IPS-18a (cell line): ENCODE measurements around the gene RAB15.

ENCODE experiments used
- H3K27ac ChIP-seq: one replicate; pipeline ENCODE4 v1.5.1; 2013; ENCODE audit warnings: low read length
- H3K27me3 ChIP-seq: one replicate; pipeline ENCODE4 v1.6.1; 2013; ENCODE audit warnings: mild to moderate bottlenecking, low read length; ENCODE audit not compliant: control insufficient read depth, insufficient read depth
- H3K36me3 ChIP-seq: one replicate; pipeline ENCODE4 v1.6.1; 2013; ENCODE audit warnings: low read depth, low read length; ENCODE audit not compliant: control insufficient read depth
- H3K4me1 ChIP-seq: one replicate; pipeline ENCODE4 v1.6.1; 2013; ENCODE audit warnings: low read depth, low read length; ENCODE audit not compliant: control insufficient read depth
- H3K4me3 ChIP-seq: one replicate; pipeline ENCODE4 v1.5.1; 2013; ENCODE audit warnings: low read length
- H3K9ac ChIP-seq: one replicate; pipeline ENCODE4 v1.6.1; 2013; ENCODE audit warnings: mild to moderate bottlenecking, low read length, moderate library complexity
- H3K9me3 ChIP-seq: one replicate; pipeline ENCODE4 v1.6.1; 2013; ENCODE audit warnings: low read depth, low read length; ENCODE audit not compliant: control insufficient read depth

Gene RAB15

DNA sequence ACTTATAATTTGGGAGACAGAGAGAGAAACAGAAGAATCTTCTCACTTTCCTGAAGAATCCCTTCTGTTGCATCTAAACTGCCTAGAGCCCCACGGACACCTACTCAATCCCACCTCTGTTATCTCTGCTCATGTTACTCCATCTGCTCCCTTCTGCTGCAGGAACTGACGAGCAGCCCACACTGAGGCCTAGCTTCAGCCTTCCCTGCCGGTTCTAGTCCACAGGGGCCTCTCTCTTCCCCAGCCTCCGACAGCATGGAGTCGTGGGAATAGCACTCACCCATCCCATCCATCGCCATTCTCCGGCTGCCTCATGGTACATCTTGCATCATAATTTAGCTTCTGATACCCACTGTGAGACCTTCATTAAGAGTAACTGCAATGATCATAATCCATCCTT is 4.0 kb downstream of the RAB15 start:
- Histone ChIP-seq H3K9ac (no peak overlapping the region), H3K4me1 (peaks cover 21% of the 10 kb centered on the region)

GRCh38 chr14:64966976-64967375 is 5.2 kb downstream of the RAB15 start:
- H3K4me1 ChIP-seq, result peaks cover 21% of the 10 kb centered on the region
- peaks cover 14% of the 10 kb centered on the region for H3K27me3 ChIP-seq
- H3K9ac ChIP-seq, result no peak overlapping the region
- no peak overlapping the region for H3K27ac ChIP-seq
- H3K36me3 ChIP-seq, result no peaks in the 10 kb centered on the region
- H3K9me3 ChIP-seq, result no peaks in the 10 kb centered on the region
- no peak overlapping the region for H3K4me3 ChIP-seq

More for the DNA sequence above, 4.0 kb downstream of the RAB15 start:
- no peak overlapping the region for H3K27ac ChIP-seq
- H3K27me3 ChIP-seq, result peaks cover 22% of the 10 kb centered on the region
- no peaks in the 10 kb centered on the region for H3K36me3 ChIP-seq
- H3K9me3 ChIP-seq, result no peaks in the 10 kb centered on the region
- no peak overlapping the region for H3K4me3 ChIP-seq

DNA sequence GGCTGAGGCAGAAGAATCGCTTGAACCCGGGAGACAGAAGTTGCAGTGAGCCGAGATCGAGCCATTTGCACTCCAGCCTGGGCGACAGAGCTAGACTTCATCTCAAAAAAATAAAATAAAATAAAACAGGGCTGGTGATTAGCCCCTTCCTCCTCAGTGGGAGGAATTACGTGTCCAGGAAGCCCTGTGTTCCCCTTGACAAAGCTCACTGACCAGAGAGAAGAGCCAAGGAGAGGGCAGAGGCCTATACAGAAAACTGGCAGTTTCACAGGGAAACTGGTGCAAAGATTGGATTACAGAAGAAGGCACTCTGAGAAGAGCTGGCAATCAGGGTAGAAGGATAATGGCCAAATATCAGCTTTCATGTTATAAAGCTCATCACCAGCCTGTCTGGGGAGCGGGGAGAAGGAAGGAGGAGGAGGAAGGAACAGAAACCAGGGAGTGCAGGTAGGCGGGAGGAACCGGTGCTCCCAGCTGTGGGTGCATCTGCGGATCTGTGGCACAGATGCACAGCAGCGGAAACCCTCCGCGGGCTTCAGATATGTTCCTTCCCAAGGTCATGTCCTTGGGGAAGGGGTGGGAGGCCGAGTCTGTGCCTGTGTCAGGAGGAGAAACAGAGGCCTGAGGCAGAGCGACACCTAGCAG is 6.7 kb downstream of the RAB15 start:
- no peak overlapping the region for H3K4me3 ChIP-seq
- peaks cover 17% of the 10 kb centered on the region for H3K4me1 ChIP-seq
- H3K9me3 ChIP-seq, result no peaks in the 10 kb centered on the region
- peaks cover 3% of the 10 kb centered on the region for H3K27me3 ChIP-seq
- no peak overlapping the region for H3K9ac ChIP-seq
- no peak overlapping the region for H3K27ac ChIP-seq
- H3K36me3 ChIP-seq, result no peaks in the 10 kb centered on the region

GRCh38 chr14:64963611-64964010 is 8.5 kb downstream of the RAB15 start:
- Histone ChIP-seq H3K36me3 (no peaks in the 10 kb centered on the region), H3K27me3 (no peaks in the 10 kb centered on the region), H3K9ac (no peak overlapping the region), H3K9me3 (no peaks in the 10 kb centered on the region), H3K4me1 (peaks cover 13% of the 10 kb centered on the region), H3K4me3 (no peak overlapping the region), H3K27ac (no peak overlapping the region)

- Histone ChIP-seq H3K4me1 (peaks cover 24% of the 10 kb centered on the region), H3K9ac (no peak overlapping the region), H3K27ac (no peak overlapping the region), H3K27me3 (no peaks in the 10 kb centered on the region), H3K36me3 (no peaks in the 10 kb centered on the region), H3K4me3 (no peak overlapping the region), H3K9me3 (no peaks in the 10 kb centered on the region)
Observed at GRCh38 chr14:64960762-64961276, 11.3 kb downstream of the RAB15 start.

GRCh38 chr14:64958743-64959142 is 13.4 kb downstream of the RAB15 start:
- no peaks in the 10 kb centered on the region for H3K36me3 ChIP-seq
- H3K27me3 ChIP-seq, result no peaks in the 10 kb centered on the region
- H3K27ac ChIP-seq, result no peak overlapping the region
- no peaks in the 10 kb centered on the region for H3K9me3 ChIP-seq
- peaks cover 31% of the 10 kb centered on the region for H3K4me1 ChIP-seq
- H3K9ac ChIP-seq, result no peak overlapping the region
- H3K4me3 ChIP-seq, result no peak overlapping the region

- H3K27me3 ChIP-seq, result no peaks in the 10 kb centered on the region
- no peaks in the 10 kb centered on the region for H3K36me3 ChIP-seq
- peaks cover 31% of the 10 kb centered on the region for H3K4me1 ChIP-seq
- H3K4me3 ChIP-seq, result no peak overlapping the region
- H3K27ac ChIP-seq, result no peak overlapping the region
- H3K9me3 ChIP-seq, result no peaks in the 10 kb centered on the region
- H3K9ac ChIP-seq, result no peak overlapping the region
Observed at GRCh38 chr14:64958201-64958600, 13.9 kb downstream of the RAB15 start.

DNA sequence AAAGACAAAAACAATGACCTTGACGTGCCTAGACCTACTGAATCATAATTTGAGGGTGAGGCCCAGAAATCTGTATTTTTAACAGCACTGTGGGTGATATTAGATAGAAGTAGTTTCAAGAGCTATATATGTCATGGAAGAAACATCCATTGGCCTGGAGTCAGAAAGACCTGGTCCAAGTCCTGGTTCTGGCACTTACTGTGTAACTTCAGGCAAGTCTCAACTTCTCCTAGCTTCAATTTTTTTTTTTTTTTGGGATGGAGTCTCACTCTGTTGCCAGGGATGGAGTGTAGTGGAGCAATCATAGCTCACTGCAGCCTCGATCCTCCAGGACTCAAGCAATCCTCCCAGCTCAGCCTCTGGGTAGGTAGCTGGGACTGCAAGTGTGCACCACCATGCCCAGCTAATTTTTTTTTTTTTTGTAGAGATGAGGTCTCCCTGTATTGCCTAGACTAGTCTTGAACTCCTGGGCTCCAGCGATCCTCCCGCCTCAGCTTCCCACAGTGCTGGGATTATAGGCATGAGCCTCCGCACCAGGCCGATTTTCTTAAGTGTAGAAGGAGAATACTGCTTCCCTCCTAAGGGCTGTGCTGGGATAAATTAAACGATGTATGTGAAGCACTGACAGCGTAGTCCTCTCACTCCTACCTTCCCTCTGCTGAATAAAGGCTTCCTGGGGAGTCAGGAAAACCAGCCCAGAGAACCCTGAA is 15.3 kb downstream of the RAB15 start:
- Histone ChIP-seq H3K9me3 (no peaks in the 10 kb centered on the region), H3K4me3 (no peak overlapping the region), H3K4me1 (peaks cover 31% of the 10 kb centered on the region), H3K27me3 (no peaks in the 10 kb centered on the region), H3K9ac (no peak overlapping the region), H3K36me3 (no peaks in the 10 kb centered on the region), H3K27ac (no peak overlapping the region)

DNA sequence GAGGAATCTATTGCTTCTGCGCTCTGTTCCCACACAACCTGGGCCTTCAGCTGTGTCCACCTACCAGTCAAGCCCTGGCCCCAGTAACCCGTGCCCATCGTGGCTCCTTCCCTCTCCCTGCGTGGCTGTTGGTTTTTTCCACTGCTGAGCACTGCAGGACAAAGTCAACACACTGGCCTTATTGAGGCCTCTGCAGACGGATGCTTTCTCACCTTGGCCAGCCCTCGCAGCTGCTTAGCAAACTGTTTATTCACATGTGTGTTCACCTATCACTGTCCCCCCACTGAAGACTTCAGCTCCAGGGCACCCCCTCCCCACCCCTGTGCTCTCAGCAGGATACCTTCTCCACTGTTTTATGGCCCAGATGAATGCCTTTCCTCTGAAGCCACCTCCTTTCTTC is 16.8 kb downstream of the RAB15 start:
- Histone ChIP-seq H3K36me3 (peaks cover 6% of the 10 kb centered on the region), H3K27me3 (no peaks in the 10 kb centered on the region), H3K4me3 (no peak overlapping the region), H3K9me3 (no peaks in the 10 kb centered on the region), H3K4me1 (peaks cover 27% of the 10 kb centered on the region), H3K27ac (no peak overlapping the region), H3K9ac (no peak overlapping the region)

- Histone ChIP-seq H3K4me1 (peaks cover 24% of the 10 kb centered on the region), H3K36me3 (peaks cover 6% of the 10 kb centered on the region), H3K27ac (no peak overlapping the region), H3K4me3 (no peak overlapping the region), H3K9ac (no peak overlapping the region), H3K27me3 (no peaks in the 10 kb centered on the region), H3K9me3 (no peaks in the 10 kb centered on the region)
Observed at GRCh38 chr14:64954491-64955240, 17.5 kb downstream of the RAB15 start.

- H3K9me3 ChIP-seq, result no peaks in the 10 kb centered on the region
- H3K36me3 ChIP-seq, result peaks cover 6% of the 10 kb centered on the region
- H3K27ac ChIP-seq, result no peak overlapping the region
- H3K4me3 ChIP-seq, result no peak overlapping the region
- H3K9ac ChIP-seq, result no peak overlapping the region
- H3K27me3 ChIP-seq, result no peaks in the 10 kb centered on the region
- H3K4me1 ChIP-seq, result peaks cover 24% of the 10 kb centered on the region
Observed at GRCh38 chr14:64953661-64954060, 18.5 kb downstream of the RAB15 start.
